Left hindlimb (tissue), 1 donor: Measurements from ENCODE around the gene CCDC177.

Source experiments
- DNase-seq: peaks from one replicate; pipeline ENCODE4 v3.0.0-alpha.2; 2018

CCDC177 gene

DNA sequence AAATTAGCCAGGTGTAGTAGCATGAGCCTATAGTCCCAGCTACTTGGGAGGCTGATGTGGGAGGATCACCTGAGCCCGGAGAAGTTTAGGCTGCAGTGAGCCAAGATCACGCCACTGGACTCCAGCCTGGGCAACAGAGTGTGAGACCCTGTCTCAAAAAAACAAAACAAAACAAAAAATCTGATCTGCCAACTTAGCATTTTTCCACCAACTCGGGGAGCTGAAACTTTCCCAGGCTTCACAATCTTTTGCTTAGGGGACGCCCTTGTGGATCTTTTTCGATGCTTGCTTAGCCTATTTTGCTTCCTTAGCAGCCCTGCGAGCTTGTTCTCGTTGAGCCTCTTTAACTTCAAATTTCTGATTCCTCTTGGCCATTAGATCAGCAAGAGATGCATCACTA, 13.8 kb downstream of the CCDC177 start:
- DNase-seq, result no peak

DNA sequence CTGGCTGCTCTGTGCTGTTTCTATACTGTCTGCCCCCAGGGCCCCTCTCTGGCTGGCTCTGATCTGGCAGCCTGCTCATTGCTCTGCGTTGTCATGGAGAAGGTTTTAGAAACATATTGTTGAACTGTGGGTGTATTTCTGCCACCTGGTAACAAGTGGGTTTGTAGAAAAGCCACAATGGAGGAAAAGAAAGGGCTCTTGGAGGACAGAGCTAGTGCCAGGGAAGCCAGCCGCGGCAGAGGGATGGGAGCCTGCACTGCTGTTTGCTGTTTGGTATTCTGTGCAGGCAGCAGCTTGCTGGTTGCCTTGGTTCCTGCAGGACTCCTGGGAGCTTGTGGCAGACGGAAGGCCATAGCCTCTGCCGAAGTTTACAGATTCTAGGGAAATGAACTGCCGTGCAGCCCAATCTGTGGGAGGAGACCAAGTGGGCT, 15.1 kb downstream of the CCDC177 start:
- peak; percentile 54 for DNase-seq

DNA sequence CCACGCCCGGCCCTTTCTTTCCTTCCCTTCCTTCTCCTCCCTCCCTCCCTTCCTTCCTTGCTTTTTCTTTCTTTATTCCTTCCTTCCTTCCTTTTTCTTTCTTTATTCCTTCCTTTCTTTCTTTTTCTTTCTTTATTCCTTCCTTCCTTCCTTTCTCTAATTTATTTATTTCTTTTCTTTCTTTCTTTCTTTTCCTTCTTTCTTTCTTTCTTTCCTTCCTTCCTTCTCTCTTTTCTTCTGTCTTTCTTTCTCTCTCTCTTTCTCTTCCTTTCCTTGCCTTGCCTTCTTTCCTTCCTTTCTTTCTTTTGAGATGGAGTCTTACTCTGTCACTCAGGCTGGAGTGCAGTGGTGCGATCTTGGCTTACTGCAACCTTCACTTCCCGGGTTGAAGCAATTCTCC, 15.9 kb downstream of the CCDC177 start:
- DNase-seq, result no peak

DNA sequence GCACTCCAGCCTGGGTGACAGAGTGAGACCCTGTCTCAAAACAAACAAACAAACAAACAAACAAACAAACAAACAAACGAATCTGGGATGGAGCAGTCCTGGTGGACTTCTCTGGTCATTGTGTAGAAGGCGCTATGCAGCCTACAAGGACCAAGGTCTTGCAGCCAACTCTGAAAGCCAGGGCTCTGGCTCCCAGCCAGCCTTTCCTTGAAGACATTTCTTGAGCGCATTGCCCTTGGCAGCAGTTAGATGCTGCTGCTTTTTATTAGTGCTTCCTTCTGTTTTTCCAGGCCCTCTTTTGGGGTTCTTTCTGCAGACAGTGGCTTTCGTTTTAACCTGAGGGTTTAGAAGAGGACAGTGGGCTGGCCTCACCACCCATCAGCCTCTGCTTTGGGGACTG, 20.2 kb downstream of the CCDC177 start:
- DNase-seq, result no peak

DNA sequence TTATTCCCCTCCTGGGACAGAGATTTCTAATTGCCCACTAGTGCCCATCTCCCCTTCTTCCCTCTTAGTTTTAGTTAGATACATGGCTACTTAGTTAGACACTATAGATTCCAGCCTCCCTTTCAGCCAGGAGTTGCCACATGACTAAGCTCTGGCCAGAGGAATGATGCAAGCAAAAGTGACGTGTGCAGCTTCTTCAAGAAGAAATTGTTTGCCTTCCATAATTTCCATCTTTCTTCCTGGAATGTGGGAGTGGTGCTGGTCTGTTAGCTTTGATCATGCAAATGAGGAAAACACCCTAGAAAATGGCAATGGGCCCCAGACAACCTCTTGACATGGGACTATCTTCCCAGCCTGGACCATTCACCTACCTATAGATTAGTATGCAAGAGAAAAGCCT, 21.4 kb downstream of the CCDC177 start:
- DNase-seq, result no peak

DNA sequence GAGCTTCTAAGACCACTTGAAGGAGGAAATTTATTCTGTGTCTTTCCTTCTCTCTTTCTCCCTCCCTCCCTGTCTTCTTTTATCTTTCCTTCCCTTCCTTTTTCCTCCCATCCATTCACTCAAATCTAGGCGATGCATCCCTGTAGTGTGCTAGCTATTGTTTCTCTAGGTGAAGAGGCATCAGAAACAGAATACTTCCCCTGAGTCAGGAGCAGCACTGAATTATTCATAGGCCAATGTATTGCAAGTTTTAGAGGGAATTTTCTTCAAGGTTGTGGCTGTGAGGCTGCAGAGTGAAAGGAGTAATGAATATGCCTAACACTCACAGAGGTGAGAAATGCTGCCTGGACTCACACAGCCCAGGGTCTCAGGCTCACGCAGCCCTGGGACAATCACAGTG, 23.2 kb downstream of the CCDC177 start:
- DNase-seq, result no peak

DNA sequence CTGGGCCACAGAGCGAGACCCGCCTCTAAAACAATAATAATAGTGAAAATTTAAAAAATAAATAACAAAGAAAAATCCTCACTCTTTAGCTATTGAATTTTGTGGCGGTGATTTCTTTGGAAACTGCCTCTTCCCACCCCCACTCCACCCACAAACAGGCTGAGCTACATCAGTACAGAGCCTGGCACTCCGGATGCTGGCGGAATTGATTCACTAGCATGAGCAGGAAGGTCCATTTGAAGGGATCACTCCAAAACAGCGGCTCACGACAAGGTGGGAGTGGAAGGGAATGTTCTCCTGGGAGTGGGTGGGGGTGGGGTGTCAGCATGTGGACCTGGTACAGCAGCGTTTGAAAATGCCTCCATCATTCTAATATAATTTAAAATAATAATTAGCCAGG, 26.1 kb downstream of the CCDC177 start:
- no peak for DNase-seq

DNA sequence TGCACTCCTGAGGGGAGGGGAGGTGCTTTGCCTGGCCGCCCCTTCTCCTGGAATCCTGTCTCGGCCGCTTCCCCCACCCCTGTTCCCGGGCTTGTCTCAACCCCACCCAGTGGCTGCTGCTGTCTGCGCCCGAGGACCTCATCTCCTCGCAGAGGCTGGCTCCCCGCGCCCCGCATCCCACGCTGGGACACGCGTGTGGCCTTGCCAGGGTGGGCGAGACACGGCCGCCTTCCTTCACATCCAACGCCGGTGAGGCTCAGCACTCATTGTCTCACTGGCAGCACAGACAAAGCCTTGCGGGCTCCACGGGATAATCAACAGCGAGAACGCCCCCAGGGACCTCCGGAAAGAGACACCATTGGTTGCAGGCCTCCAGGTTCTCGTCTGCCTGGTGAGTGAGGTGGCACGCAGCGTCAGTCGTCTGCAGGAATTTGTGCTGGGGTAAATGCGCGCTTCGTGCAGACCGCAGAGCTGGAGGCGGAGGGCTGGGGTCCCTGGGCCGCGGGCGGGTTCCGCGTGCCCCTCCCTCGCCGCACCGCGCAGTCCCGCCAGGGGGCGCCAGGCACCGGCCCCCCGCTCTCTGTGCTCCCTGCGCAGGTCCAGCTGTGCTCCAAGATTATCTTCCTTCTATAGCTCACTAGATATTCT, 26.8 kb downstream of the CCDC177 start:
- DNase-seq, result no peak

DNA sequence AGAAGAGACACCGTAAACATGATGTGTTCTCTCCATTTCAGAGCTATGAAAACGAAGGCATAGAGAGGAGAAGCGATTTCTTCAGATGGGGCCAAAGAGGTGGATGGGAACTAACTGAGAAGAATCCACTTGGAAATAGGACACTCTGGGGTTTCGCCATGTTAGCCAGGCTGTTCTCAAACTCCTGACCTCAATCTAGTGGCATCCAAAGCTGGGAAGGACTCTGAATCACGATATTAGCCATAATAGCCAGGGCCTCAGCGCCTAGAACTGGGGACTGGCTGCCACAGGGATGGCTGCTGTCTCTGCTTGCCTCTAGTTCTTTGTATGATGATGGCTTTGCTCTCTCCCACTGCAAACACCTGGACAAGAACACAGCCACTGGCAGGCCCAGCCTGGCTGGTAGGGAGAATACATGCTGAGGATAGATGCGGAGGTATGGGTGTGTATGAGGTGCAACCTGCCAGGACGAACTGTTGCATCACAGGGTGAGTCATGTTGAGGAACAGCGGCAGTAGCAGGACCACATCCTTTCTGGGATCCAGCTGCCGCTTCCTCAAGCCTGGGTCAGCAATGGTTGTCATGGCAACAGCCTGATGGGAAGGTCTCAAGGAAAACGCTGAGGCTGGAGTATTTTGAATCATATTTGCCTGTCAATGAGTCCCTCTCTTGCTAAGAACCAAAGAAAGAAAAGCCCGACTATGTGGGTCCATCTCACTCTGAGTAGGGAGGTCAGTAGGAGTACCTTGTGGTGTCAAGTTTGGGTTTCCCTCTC, 31.1 kb downstream of the CCDC177 start:
- DNase-seq, result no peak

DNA sequence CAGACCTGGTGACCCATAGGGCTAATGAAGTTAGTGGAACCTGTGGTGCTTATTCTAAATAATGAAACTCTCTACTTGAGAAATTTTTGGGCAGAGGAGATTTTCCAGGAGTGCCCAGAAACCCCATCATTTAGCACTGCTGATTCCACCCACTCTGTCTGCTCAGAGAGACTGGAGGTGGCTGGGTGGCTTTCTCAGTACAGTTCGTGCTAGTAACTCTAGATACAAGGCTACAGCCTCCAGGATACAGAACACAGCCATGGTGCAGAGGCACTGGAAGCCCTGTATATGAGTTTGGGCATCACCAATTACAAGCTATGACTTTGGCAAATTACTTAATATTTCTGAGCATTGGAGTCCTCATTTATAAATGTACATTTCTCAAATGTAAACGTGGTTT, 32.4 kb downstream of the CCDC177 start:
- DNase-seq, result no peak

DNA sequence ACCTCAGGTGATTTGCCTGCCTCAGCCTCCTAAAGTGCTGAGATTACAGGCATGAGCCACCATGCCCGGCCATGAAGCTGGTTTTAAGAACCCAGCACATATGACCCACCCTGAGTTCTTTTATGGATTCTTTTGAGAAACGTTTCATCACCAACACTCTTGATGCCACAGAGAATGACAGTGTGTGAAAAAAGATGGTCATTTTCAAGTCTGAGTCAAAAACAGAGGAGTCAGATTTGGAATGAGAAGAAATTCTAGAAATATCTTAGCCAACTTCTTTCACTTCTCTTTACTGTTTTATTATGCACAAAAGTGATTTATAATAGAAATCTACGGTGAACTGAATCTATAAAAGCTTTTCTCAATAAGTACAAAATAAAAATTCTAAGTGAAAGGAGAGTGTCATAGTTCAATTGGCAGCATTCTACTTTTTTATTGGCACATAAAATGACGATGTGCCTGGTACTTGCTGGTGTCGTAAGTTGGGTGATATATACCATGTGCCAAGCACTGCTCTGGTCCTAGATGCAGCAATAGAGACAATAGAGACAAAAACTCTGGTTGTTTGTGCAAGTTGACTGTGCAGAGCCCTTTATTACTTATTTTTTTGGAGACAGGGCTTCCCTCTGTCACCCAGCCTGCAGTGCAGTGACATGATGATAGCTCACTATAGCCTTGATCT, 33.9 kb downstream of the CCDC177 start:
- no peak for DNase-seq

DNA sequence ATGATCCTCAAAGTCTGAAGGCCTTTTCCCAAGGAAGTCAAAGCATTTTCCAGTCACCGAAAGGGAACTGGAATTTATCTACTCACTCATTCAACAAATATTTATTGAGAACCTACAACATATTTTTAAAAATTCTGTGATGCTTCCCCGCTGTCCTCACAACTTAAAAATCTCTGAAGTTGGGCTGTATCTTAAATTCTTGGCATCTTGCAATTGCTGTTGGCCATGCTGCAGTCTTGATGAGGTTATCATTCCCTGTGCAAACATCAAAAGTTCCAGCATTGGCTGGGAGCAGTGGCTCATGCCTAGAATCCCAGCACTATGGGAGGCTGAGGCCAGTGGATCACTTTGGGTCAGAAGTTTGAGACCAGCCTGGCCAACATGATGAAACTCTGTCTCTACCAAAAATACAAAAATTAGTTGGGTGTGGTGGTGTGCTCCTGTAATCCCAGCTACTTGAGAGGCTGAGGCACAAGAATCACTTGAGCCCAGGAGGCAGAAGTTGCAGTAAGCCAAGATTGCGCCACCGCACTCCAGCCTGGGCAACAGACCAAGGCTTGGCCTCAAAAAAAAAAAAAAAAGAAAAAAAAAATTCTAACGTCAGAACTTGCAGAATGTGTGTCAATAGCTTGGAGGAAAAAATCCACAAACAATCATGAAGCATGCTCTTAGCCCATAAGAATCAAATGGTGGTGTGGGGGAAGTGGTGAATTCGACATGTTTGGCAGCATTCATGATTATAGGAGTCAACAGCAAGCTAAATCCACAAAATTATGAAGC, 34.9 kb downstream of the CCDC177 start:
- no peak for DNase-seq

DNA sequence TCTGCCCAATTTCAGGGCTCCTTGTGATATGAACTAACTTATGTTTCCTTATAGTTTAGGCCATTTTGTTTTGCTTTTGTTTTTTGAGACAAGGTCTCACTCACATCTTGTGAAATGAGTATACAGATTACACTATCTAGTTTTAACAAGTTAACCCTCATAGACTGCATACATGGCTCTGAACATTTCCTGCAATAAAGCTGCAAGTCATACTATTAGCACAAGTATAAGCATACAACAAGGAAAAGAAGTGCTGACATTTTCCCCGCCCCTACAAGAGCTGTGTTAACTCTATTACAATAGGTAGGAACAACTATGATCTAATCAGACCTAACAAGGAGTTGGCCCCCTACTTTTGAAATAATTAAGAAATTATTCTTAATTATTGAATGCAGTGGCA, 35.9 kb downstream of the CCDC177 start:
- no peak for DNase-seq

DNA sequence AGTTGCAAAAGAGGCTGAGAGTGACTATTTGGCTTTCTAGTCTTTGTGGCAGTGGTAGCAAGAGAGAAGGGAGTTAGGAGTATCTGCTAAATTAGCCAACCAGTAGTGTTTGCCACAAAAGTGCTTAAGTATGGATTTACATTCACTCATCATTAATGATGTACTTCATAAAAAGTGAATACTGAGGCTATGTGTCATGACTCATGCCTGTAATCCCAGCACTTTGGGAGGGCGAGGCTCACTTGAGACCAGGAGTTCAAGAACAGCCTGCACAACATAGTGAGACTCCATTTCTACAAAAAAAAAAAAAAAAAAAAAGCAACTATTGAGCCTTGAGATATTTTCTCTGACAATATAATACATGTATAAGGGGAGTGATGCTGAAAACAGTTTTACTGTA, 36.8 kb downstream of the CCDC177 start:
- DNase-seq, result no peak

DNA sequence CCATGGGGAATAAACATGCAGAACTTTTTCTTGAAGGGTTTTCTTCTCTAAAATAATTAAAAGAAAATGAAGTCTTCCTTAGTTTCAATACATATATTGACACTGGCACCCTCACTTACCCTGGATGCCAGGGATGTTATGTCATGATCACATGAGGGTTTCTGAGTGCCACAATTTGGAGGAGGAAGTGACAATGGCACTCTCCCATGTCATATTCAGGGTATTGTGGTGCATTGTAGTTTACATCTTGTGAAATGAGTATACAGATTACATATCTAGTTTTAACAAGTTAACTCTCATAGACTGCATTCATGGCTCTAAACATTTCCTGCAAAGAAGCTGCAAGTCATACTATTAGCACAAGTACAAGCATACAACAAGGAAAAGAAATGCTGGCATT, 37.7 kb downstream of the CCDC177 start:
- no peak for DNase-seq

DNA sequence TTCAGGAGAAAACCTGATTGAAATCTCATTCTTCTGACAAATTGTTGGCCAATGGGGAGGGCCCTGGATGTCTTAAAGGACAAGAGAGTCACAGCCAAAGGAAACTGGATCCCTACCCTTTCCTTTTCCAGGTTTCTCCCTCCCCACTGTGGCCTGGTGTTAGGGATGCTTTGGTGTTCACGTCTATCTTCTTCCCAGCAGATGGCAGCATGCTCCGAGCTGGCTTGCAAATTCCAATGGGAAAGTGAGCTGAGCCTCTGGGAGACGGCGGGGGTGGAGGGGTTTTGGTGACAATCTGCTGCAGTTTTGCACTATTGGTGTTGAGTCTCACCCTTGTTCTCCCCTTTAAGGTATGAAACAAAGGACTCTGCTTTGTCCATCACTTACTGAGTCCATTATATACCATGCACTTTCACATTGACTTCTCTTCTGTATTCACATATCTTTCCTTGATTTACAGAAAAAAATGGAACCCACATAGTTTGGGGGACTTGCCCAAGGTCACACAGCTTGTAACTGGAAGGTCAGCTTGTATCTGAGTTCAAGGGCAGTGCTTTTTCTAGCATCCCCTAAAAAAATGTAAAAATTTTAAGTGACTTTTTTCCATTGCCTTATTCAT, 39.3 kb downstream of the CCDC177 start:
- DNase-seq, result no peak

DNA sequence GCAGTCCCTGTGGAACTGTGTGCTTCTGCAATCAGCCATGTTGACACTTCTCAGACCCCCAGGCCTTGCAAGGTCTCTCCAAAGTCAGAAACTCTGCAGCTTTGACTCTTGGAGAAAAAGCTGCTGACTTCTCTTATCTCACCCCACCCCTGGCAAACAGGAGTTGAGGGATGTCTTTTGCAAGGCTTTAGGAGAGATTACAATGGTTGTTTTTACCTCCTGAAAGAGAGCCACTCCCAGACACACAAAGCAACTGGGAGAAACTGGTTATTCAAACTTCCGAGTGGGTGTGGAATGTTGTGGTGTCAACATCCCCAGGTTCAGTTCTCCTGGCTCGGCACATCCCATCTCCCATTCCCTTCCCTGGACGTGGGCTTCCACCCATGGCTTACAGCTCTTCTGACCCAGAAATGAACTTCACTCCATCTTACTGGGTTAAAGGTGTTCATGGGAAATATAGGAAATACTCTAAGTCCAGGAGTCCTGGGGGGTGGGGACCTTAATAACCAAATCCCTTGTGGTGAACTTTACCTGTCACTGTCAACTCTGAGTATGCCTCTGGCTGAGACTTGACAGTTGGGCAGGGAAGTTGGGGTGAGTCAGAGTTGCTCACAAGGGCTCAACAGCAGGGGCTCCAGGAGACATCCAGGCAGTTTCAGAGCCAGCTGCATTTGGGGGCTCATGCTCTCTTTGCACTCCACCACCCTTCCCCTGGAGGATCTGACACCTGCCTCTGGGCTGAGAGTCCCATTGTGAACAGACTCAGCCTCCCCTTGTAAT, 41.9 kb downstream of the CCDC177 start:
- no peak for DNase-seq

DNA sequence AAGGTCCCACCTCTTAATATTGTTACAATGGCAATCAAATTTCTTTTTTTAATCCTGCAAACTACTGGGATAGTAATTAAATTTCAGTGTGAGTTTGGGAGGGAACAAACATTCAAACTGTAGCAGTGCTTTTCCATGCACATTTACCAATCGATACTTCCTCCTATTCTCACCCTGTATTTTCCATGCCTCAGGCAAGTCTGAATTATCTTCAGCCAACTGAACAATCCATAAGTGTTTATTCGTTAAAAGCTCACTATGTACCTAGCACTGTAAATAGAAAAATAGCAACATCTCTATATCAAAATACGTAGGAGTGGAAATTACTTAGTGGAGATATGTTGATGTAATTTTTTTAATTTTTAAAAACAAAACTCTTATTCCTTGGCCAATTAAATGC, 43.5 kb downstream of the CCDC177 start:
- no peak for DNase-seq

DNA sequence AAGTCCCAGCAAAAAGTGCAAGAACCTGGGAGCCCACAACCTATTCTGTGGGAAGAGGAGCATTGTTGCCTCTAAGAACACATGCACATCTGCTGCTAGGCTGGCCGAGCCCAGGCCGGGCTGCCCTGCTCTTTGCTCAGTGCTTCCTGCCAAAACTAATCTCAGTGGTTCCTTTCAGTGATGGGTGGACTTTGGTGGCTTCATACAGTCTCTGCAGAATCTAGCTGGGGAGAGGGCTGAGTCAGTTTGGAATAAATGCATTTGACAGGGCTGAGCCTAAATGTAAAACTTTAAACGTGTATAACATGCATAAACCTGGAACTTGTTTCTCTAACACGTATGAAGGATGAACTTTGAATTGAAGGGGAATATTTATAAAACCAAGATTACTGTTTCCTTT, 44.6 kb downstream of the CCDC177 start:
- DNase-seq, result no peak

DNA sequence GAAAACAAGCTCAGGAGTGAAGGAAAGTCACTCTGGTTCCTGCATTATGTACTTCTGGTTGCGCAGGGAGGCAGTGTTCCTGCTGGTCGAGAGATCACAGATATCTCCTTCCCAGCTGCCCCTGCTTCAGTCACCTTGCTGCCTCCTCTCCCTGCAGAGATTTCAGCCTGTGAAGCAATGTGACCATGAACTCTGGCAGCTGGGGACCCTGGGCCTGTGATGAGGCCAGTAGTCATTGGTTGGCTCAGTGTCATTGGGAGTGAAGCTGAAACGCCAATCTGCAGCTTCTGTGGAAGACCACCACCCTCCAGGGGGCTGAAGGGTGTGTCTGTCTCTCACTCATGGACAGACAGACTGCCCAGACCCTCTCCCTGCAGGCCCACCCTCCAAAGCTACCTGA, 45.1 kb downstream of the CCDC177 start:
- no peak for DNase-seq

DNA sequence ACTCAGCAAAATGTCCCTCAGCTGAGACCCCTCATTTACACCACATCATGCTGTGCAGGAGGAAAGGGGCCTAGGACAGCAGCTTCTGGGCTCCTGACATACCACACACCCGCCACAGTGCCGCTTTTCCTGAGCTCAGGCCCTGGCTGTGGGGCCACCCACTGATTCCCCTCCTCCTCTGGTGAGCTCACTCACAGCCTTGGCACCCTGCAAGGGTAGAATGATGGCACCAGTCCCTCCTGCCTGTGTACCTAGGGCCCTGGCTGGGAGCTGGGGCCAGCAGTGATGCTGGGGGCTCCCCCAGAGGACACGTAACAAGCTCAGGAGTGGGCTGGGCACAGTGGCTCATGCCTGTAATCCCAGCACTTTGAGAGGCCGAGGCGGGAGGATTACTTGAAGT, 45.7 kb downstream of the CCDC177 start:
- no peak for DNase-seq

DNA sequence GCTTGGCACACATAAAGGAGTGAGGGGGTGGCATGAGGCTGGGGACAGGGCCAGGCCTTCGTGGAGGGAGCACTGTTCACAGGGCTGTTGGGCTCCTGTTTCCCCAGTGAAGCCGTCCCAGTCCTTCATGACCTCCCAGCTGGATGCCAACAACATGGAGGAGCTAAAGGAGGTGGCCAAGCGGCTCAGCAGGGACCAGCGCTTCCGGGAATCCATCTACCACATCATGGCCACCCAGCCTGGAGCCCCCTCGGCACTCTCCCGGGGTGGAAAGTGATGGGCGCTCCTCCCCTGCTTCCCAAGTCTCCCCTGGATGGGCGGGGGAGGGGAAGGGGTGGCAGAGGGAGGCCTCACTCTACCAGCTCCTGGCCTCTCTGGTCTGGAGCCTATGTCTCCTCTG, 46.5 kb downstream of the CCDC177 start:
- DNase-seq, result no peak
